Left lung (tissue), 10 donors: ENCODE data around the gene IFT88. TPM values are rescaled to one million over a fixed set of nuclear protein-coding genes. Genes with fewer than 3 reads are reported as not detected.

Experiments
- ATAC-seq: fragments of 200-7000 bp; cut with Tn5 transposase; one replicate; pipeline ENCODE4 v1.9.1; 2020; ENCODE audit warnings: moderate library complexity
- DNase-seq, 4 donors: peaks; one replicate each; pipeline ENCODE4 v3.0.0-alpha.2; 2013 to 2020
- H3K27ac ChIP-seq, 2 donors: fragments of 200-600 bp; sonication (generic) in 1 of 2; one replicate each; pipeline versions ENCODE4 v1.5.0 to v1.8.0; 2020 to 2021
- H3K27me3 ChIP-seq, 2 donors: fragments of 200-600 bp; sonication (generic) in 1 of 2; one replicate each; pipeline versions ENCODE4 v1.5.0 to v1.8.0; 2020 to 2021
- H3K36me3 ChIP-seq, 2 donors: fragments of 200-600 bp; sonication (generic) in 1 of 2; one replicate each; pipeline versions ENCODE4 v1.5.0 to v1.8.0; 2020 to 2021
- H3K4me1 ChIP-seq, 2 donors: fragments of 200-600 bp; one replicate each; pipeline ENCODE4 v1.8.0; 2021
- H3K4me3 ChIP-seq, 2 donors: fragments of 200-600 bp; sonication (generic) in 1 of 2; one replicate each; pipeline versions ENCODE4 v1.5.0 to v1.8.0; 2020 to 2021; ENCODE audit warnings: mild to moderate bottlenecking in 1 of 2
- H3K9me3 ChIP-seq, 2 donors: fragments of 200-600 bp; sonication (generic) in 1 of 2; one replicate each; pipeline versions ENCODE4 v1.5.0 to v1.8.0; 2020 to 2021
- CTCF ChIP-seq, 2 donors: fragments of 200-600 bp; sonication (generic) in 1 of 2; IDR thresholded peaks; one replicate each; pipeline versions ENCODE4 v1.5.0 to v1.8.0; 2021; ENCODE audit warnings: antibody characterized with exemption in 2 of 2
- intact Hi-C, 2 donors: fragments of 100-400 bp; cut with DNase I; formaldehyde crosslinking; loops; one replicate each; pipeline versions ENCODE4 v1.11.2 to v1.14.2; 2022
- polyA plus RNA-seq, 6 donors: library from polyadenylated mRNA; unstranded; fragments of 120-200 nt; gene quantifications; one replicate each; pipeline ENCODE4 v1.2.1, GENCODE V29; 2013; ENCODE audit not compliant: insufficient read length in 6 of 6
- total RNA-seq, 2 donors: library from RNA; stranded (reverse); fragmentation: NEBNext Ultra II Directional; extraction: Animal tissue kit (Norgen Biotek cat#: 25700); gene quantifications; one replicate each; pipeline ENCODE4 v1.2.1, GENCODE V29; 2021
- donor health status: DM: no; HTN: yes; CAD: no.
- donor health status: DM: no; HTN: no; CAD: no.

The IFT88 gene
- total and polyA plus RNA-seq, 8 donors = 13.5 to 37.9 (median 35.8) TPM

GRCh38 chr13:20699715-20700114 is 132.8 kb downstream of the IFT88 start:
- no peaks in the 10 kb centered on the region for H3K9me3 ChIP-seq
- intact Hi-C loops = no loop called here
- peaks cover 6 to 39% of the 10 kb centered on the region in 2 donors for H3K27me3 ChIP-seq
- H3K4me1 ChIP-seq = peaks cover 0 to 14% of the 10 kb centered on the region in 2 donors
- H3K27ac ChIP-seq = no peak overlapping the region
- ATAC-seq (no peak), DNase-seq (no peak)
- no peaks in the 10 kb centered on the region for H3K36me3 ChIP-seq
- H3K4me3 ChIP-seq = no peak overlapping the region
- no peak for TF ChIP-seq CTCF (IDR thresholded peaks at IDR 0.05)

- H3K27me3 ChIP-seq = peaks cover 6 to 39% of the 10 kb centered on the region in 2 donors
- no peak for ATAC-seq
- no peak overlapping the region for H3K27ac ChIP-seq
- TF ChIP-seq CTCF (IDR thresholded peaks at IDR 0.05) = no peak
- no peak for DNase-seq
- no peaks in the 10 kb centered on the region for H3K36me3 ChIP-seq
- H3K4me3 ChIP-seq = no peak overlapping the region
- peaks cover 0 to 14% of the 10 kb centered on the region in 2 donors for H3K4me1 ChIP-seq
- no peaks in the 10 kb centered on the region for H3K9me3 ChIP-seq
- intact Hi-C loops = no loop called here
These were observed 133.3 kb downstream of the IFT88 start for GRCh38 chr13:20700288-20700687.

- ATAC-seq = no peak
- no peaks in the 10 kb centered on the region for H3K9me3 ChIP-seq
- peaks cover 6 to 39% of the 10 kb centered on the region in 2 donors for H3K27me3 ChIP-seq
- no peaks in the 10 kb centered on the region for H3K36me3 ChIP-seq
- no peak for TF ChIP-seq CTCF (IDR thresholded peaks at IDR 0.05)
- intact Hi-C loops = no loop called here
- no peak overlapping the region for H3K4me3 ChIP-seq
- DNase-seq = no peak
- no peak overlapping the region for H3K27ac ChIP-seq
- H3K4me1 ChIP-seq = peaks cover 0 to 14% of the 10 kb centered on the region in 2 donors
These were observed 134.5 kb downstream of the IFT88 start for GRCh38 chr13:20701461-20701860.

GRCh38 chr13:20702530-20702914 is 135.6 kb downstream of the IFT88 start:
- intact Hi-C loops = no loop called here
- Histone ChIP-seq H3K4me1 (peaks cover 0 to 14% of the 10 kb centered on the region in 2 donors), H3K9me3 (no peaks in the 10 kb centered on the region), H3K36me3 (no peaks in the 10 kb centered on the region), H3K27ac (no peak overlapping the region), H3K4me3 (peak overlapping the region; percentile 55 to 58), H3K27me3 (peaks cover 6 to 39% of the 10 kb centered on the region in 2 donors)
- no peak for TF ChIP-seq CTCF (IDR thresholded peaks at IDR 0.05)
- ATAC-seq (peak; percentile 21), DNase-seq (no peak)

GRCh38 chr13:20702915-20703779 is 136.2 kb downstream of the IFT88 start, which contains the start of gene IL17D:
IL17D (plus strand) TSS chr13:20703699; CDS start chr13:20704002, 303 bp downstream.
- Histone ChIP-seq H3K4me3 (peak within 1 kb of the TSS; percentile 55 to 58), H3K4me1 (peaks cover 0 to 14% of the 10 kb centered on the region in 2 donors), H3K36me3 (no peaks in the 10 kb centered on the region), H3K27ac (no peak within 1 kb of the TSS), H3K27me3 (peaks cover 6 to 39% of the 10 kb centered on the region in 2 donors), H3K9me3 (no peaks in the 10 kb centered on the region)
- peak; percentile 40 for ATAC-seq
- intact Hi-C loops = no loop called here
- peak in 2 of 4 donors; percentile 39 to 82 for DNase-seq
- TF ChIP-seq CTCF (IDR thresholded peaks at IDR 0.05) = no peak
